Tibial artery (tissue), 4 donors: ENCODE results near the gene USP24.

Experiments
- DNase-seq, 2 donors: peaks; one replicate each; pipeline ENCODE4 v3.0.0-alpha.2; 2019
- H3K27ac ChIP-seq, 2 donors: fragments of 200-600 bp; sonication (generic) in 1 of 2; 1 replicate in 1 of 2; 2 replicates in 1 of 2; pipeline ENCODE4 v1.5.1; 2018 to 2019; ENCODE audit warnings: mild to moderate bottlenecking in 1 of 2
- H3K27me3 ChIP-seq, 2 donors: fragments of 200-600 bp; sonication (generic) in 1 of 2; one replicate each; pipeline versions ENCODE4 v1.5.1 to v1.6.0; 2016 to 2019
- H3K36me3 ChIP-seq, 3 donors: fragments of 200-600 bp; sonication (generic) in 2 of 3; one replicate each; pipeline ENCODE4 v1.5.1; 2016 to 2019; ENCODE audit warnings: mild to moderate bottlenecking in 2 of 3
- H3K4me1 ChIP-seq, 4 donors: fragments of 200-600 bp; sonication (generic) in 2 of 4; 1 replicate in 3 of 4; 2 replicates in 1 of 4; pipeline ENCODE4 v1.5.1; 2016 to 2019
- H3K4me3 ChIP-seq, 2 donors: fragments of 200-600 bp; sonication (generic) in 1 of 2; 1 replicate in 1 of 2; 2 replicates in 1 of 2; pipeline ENCODE4 v1.5.1; 2018 to 2019; ENCODE audit warnings: mild to moderate bottlenecking in 2 of 2
- H3K9me3 ChIP-seq, 3 donors: fragments of 200-600 bp; sonication (generic) in 1 of 3; one replicate each; pipeline ENCODE4 v1.5.1; 2016 to 2019
- intact Hi-C: fragments of 100-400 bp; cut with DNase I; formaldehyde crosslinking; loops from one replicate; pipeline ENCODE4 v1.15.0; 2023; ENCODE audit warnings: low total_unique reads
- TF ChIP-seq, protein P1 (sequence below), 2 experiments: fragments of 200-600 bp in 1 of 2; fragments of 450-650 bp in 1 of 2; IDR thresholded peaks; one replicate each; pipeline ENCODE4 v1.5.1; 2017 to 2019; ENCODE audit warnings: antibody characterized with exemption in 2 of 2, mild to moderate bottlenecking in 1 of 2, moderate library complexity in 1 of 2

USP24 gene

DNA sequence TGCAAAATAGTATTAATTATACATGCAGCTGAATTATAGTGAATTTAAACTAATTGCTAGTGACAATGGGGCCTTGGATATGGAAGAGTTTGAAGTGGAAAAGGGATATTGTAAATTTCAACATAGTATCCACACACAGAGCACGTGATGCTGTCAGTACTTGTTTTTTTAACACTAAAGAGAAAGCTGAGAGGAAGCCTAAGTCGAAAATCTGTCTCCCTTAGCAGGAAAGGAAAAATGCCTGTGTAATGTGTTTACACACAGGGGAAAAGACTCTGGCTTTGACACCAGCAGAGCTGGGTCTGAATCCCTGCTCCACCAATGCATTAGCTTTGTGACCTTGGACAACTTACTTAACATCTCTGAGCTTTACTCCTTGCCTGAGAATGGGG is 133.3 kb downstream of the USP24 start:
- peaks cover 84 to 96% (median 90%) of the 10 kb centered on the region in 3 donors for H3K36me3 ChIP-seq
- H3K27me3 ChIP-seq = no peaks in the 10 kb centered on the region
- TF ChIP-seq, protein P1, sequence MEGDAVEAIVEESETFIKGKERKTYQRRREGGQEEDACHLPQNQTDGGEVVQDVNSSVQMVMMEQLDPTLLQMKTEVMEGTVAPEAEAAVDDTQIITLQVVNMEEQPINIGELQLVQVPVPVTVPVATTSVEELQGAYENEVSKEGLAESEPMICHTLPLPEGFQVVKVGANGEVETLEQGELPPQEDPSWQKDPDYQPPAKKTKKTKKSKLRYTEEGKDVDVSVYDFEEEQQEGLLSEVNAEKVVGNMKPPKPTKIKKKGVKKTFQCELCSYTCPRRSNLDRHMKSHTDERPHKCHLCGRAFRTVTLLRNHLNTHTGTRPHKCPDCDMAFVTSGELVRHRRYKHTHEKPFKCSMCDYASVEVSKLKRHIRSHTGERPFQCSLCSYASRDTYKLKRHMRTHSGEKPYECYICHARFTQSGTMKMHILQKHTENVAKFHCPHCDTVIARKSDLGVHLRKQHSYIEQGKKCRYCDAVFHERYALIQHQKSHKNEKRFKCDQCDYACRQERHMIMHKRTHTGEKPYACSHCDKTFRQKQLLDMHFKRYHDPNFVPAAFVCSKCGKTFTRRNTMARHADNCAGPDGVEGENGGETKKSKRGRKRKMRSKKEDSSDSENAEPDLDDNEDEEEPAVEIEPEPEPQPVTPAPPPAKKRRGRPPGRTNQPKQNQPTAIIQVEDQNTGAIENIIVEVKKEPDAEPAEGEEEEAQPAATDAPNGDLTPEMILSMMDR (IDR thresholded peaks at IDR 0.05) = no peak
- H3K4me3 ChIP-seq = no peak overlapping the region
- intact Hi-C loops = no loop called here
- no peak overlapping the region for H3K27ac ChIP-seq
- no peaks in the 10 kb centered on the region for H3K4me1 ChIP-seq
- no peaks in the 10 kb centered on the region for H3K9me3 ChIP-seq
- no peak for DNase-seq

DNA sequence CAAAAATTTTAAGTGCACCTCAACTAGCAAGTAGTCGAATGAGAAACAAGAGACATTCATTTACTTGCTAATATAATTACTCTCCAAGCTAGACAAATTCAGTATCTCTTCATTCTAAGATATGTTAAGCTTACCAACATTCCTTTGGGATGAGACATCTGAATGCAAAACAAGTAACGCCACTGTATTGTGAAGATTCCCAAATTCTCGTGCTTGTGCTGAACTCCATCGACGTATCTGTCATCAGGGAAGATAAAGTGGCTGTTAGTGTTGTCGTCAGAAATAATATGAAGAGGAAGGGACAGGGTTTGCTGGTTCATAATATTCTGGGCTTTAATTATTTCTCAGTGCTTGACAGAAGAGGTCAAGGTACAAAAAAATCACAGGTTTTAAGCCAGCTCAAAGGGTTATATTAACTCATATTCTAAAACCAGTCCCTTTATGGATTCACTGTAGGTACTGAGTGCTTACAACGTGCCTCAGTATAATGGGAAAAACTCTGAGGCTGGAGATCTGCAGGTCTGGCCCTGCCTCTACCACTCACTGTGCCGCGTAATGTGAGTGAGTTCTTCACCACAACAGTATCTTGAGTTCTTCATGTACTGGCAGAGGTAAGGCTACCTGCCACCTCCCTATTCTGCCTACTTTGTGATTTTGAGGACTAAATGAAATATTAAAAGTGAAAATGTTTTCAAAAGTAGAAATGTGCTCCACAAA is 133.8 kb downstream of the USP24 start:
- Histone ChIP-seq H3K27ac (no peak overlapping the region), H3K4me3 (no peak overlapping the region), H3K9me3 (no peaks in the 10 kb centered on the region), H3K4me1 (no peaks in the 10 kb centered on the region), H3K36me3 (peaks cover 82 to 98% (median 94%) of the 10 kb centered on the region in 3 donors), H3K27me3 (no peaks in the 10 kb centered on the region)
- DNase-seq = no peak
- TF ChIP-seq, protein P1 (IDR thresholded peaks at IDR 0.05) = no peak
- intact Hi-C loops = no loop called here

DNA sequence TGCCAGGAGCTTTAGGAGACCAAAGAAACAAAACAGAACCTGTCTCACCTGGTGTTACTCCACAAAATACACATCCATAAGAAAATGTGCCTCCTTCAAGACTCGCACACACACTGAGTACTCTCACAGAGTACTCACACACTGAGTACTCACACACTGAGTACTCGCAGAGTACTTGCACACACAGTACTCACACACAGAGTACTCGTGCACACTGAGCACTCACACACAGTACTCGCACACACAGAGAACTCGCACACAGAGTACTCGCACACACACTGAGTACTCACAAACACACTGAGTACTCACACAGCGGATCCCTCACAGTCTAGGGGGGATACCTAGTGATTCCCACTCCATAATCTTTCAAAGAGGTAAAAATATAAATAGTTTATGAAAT is 135.5 kb downstream of the USP24 start:
- Histone ChIP-seq H3K4me1 (no peaks in the 10 kb centered on the region), H3K36me3 (peaks cover 72 to 98% (median 94%) of the 10 kb centered on the region in 3 donors), H3K27me3 (no peaks in the 10 kb centered on the region), H3K4me3 (no peak overlapping the region), H3K27ac (no peak overlapping the region), H3K9me3 (no peaks in the 10 kb centered on the region)
- TF ChIP-seq, protein P1 (IDR thresholded peaks at IDR 0.05) = no peak
- intact Hi-C loops = no loop called here
- no peak for DNase-seq

DNA sequence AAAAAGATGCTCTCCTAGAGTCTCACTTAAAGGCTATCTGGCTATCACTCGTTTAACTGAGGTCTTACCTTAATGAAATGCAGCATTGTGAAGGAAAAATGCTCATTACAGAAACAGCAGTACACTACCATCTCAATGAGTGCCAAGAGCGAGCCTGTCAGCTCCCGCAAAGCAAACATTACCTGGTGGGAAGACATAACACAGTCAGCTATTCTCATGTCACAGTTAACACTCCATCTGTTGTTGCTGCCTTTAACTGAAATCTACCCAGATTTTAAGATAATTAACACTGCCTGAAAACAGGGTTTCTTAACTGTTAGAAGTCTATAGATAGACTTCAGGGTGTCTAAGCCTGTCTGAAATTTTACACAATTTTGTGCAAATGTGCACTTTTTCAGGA is 136.7 kb downstream of the USP24 start:
- Histone ChIP-seq H3K36me3 (peaks cover 71 to 98% (median 94%) of the 10 kb centered on the region in 3 donors), H3K27ac (no peak overlapping the region), H3K9me3 (no peaks in the 10 kb centered on the region), H3K4me3 (no peak overlapping the region), H3K27me3 (no peaks in the 10 kb centered on the region), H3K4me1 (no peaks in the 10 kb centered on the region)
- intact Hi-C loops = no loop called here
- TF ChIP-seq, protein P1 (IDR thresholded peaks at IDR 0.05) = no peak
- no peak for DNase-seq

DNA sequence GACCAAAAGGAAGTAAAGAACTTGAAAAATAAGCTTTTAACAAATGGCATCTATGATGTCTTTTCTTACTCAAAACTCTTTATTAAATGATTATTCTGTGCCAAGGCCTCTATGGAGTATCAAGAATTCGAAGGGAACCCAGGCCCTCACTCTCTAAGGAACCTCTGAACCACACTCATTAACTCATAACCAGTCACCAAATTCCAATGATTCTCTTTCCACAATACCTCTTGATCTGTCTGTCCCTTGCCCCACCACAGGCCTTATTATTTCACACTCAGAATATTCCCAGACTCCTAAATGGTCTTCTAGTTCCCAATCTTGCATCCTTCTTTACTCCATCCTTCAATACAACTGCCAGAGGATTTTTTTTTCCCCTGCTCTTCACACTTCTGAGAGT is 138.8 kb downstream of the USP24 start:
- H3K9me3 ChIP-seq = no peaks in the 10 kb centered on the region
- TF ChIP-seq, protein P1 (IDR thresholded peaks at IDR 0.05) = no peak
- intact Hi-C loops = no loop called here
- H3K4me3 ChIP-seq = no peak overlapping the region
- DNase-seq = no peak
- peaks cover 75 to 100% (median 96%) of the 10 kb centered on the region in 3 donors for H3K36me3 ChIP-seq
- H3K27ac ChIP-seq = no peak overlapping the region
- H3K4me1 ChIP-seq = no peaks in the 10 kb centered on the region
- no peaks in the 10 kb centered on the region for H3K27me3 ChIP-seq
